Fibroblast of villous mesenchyme (primary cell): ENCODE measurements around the gene OR1L8. TPM values are rescaled to one million over a fixed set of nuclear protein-coding genes. Genes with fewer than 3 reads are reported as not detected.
"Not testable (repeated sequence)": the region's sequence is repeated elsewhere in the genome, so short reads cannot be mapped to it uniquely, and the experiment has no call there.

Experiments used
- DNase-seq: peaks from one replicate; pipeline ENCODE4 v3.0.0-alpha.2; 2010; ENCODE audit warnings: low read depth
- H3K4me3 ChIP-seq: 2 replicates; pipeline ENCODE4 v1.5.1; 2011; ENCODE audit warnings: low read depth, mild to moderate bottlenecking, low read length
- total RNA-seq: library from RNA; depleted of rRNA; stranded (reverse); fragments of >200 nt; gene quantifications from 2 replicates; pipeline ENCODE4 v1.2.3, GENCODE V29; 2012
- TF ChIP-seq, protein P1 (sequence below): IDR thresholded peaks from 2 replicates; pipeline ENCODE4 v1.5.1; 2012; ENCODE audit warnings: low read depth, mild to moderate bottlenecking, low read length; ENCODE audit not compliant: insufficient read depth

OR1L8 gene
- total RNA-seq, 1 donor = not detected

DNA sequence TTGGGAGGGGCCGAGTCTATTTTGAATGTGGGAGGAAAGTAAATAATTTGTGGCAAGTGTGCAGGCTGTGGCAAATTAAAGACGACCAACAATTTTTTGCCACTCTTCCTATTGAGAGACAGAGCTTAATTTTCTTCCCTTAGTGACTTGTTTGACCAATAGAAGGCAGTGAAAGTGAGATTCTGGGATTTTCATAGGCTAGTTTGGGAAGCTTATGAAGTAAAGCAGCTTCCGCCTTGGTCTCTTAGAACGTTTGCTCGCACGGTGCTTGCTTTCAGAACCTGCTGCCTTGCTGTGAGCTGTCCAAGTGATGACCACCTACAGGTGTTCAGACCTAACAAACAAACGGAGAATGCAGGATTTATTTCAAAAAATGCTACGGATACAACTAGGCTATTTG is 37.0 kb downstream of the OR1L8 start:
- no peak overlapping the region for H3K4me3 ChIP-seq
- TF ChIP-seq, protein P1, sequence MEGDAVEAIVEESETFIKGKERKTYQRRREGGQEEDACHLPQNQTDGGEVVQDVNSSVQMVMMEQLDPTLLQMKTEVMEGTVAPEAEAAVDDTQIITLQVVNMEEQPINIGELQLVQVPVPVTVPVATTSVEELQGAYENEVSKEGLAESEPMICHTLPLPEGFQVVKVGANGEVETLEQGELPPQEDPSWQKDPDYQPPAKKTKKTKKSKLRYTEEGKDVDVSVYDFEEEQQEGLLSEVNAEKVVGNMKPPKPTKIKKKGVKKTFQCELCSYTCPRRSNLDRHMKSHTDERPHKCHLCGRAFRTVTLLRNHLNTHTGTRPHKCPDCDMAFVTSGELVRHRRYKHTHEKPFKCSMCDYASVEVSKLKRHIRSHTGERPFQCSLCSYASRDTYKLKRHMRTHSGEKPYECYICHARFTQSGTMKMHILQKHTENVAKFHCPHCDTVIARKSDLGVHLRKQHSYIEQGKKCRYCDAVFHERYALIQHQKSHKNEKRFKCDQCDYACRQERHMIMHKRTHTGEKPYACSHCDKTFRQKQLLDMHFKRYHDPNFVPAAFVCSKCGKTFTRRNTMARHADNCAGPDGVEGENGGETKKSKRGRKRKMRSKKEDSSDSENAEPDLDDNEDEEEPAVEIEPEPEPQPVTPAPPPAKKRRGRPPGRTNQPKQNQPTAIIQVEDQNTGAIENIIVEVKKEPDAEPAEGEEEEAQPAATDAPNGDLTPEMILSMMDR = no peak
- no peak for DNase-seq

DNA sequence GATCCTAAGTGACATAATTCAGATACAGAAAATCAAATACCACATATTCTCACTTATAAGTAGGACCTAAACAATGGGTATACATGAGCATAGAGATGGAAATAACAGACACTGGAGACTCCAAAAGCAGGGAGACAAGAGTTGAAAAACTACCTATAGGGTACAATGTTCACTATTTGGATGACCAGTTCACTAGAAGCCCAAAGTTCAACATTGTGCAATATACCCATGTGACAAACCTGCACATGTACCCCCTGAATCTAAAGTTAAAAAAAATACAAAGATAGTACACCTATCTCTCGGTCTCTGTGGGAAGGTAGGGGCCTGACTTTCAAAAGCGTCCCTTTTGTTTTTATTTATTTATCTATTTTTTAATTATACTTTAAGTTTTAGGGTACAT is 44.4 kb downstream of the OR1L8 start:
- TF ChIP-seq, protein P1 = no peak
- no peak overlapping the region for H3K4me3 ChIP-seq

DNA sequence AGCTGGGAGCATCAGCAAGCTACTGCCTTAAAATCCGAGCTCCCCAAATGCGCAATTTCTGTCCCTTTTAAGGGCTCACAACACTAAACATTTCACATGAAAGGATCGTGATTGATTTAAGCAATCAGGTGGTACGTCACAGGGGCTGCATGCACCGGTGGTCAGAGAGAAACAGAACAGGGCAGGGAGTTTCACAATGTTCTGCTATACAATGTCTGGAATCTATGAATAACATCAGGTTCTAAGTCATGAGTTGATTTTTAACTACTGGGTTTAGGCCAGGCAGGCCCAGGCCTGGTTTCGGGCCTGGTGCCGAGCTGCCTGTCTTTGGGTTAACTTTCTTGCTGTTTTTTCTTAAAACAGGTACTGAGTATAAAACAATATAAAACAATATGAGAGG is 46.1 kb downstream of the OR1L8 start:
- DNase-seq, H3K4me3 ChIP-seq: not testable (repeated sequence)

More for the DNA sequence above, 44.4 kb downstream of the OR1L8 start:
- DNase-seq = no peak

DNA sequence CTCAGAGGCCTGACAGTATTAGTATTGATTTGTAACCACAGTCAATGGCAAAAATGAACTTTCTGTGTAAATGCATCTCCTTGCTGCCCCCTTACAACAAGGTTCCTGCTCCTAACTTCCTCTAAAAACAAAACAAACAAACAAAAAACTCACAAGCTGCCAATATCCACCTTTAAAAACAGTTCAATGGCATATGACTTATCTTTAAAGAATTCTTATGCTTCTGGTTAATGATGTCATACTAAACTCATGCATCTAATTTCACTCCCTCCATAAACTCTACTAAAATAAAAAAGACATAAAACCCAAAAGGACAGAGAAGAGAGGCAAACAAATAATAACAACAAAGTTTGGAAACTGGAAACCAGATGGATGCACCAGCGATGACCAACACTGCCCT is 47.0 kb downstream of the OR1L8 start:
- TF ChIP-seq, protein P1 = no peak
- no peak overlapping the region for H3K4me3 ChIP-seq
- DNase-seq = peak; percentile 10

DNA sequence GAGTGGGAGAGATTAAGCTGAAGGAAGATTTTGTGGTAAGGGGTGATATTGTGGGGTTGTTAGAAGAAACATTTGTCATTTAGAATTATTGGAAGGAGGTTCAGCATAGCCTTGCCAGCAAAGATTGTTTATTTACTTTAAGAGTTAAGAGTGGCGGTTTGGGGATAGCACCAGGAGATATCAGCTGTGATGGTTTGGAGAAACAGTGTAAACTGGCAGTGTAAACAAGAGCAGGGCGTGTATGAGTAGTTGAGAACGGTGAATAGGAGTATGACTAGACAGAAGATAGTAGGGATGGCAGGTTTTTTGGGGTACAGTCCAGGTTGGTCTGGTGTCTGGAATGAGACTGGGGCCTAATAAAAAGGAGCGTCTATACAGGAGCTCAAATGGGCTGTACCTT is 52.0 kb downstream of the OR1L8 start:
- not testable (repeated sequence) for DNase-seq, H3K4me3 ChIP-seq

- no peak for DNase-seq
- TF ChIP-seq, protein P1 = no peak
- no peak within 1 kb of the TSS for H3K4me3 ChIP-seq
Measured at GRCh38 chr9:122527193-122527592, 56.0 kb downstream of the OR1L8 start, which contains the start of gene OR1N1. OR1N1 (minus strand) TSS chr9:122527293; CDS start chr9:122527293, 0 bp downstream.

GRCh38 chr9:122526602-122527001 is 56.6 kb downstream of the OR1L8 start:
- H3K4me3 ChIP-seq = no peak overlapping the region
- no peak for DNase-seq
- TF ChIP-seq, protein P1 = no peak

DNA sequence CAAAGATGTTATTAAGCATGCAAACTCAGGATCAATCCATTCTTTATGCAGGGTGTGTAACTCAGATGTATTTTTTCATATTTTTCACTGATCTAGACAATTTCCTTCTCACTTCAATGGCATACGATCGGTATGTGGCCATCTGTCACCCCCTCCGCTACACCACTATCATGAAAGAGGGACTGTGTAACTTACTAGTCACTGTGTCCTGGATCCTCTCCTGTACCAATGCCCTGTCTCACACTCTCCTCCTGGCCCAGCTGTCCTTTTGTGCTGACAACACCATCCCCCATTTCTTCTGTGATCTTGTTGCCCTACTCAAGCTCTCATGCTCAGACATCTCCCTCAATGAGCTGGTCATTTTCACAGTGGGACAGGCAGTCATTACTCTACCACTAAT is 63.8 kb downstream of the OR1L8 start:
- no peak for DNase-seq
- H3K4me3 ChIP-seq = no peak overlapping the region
- TF ChIP-seq, protein P1 = no peak
